HG03103 (cell line): ENCODE measurements around the gene HLCS.
"Not testable (repeated sequence)": the region's sequence is repeated elsewhere in the genome, so short reads cannot be mapped to it uniquely, and the experiment has no call there.

Source experiments
- ATAC-seq: cut with Tn5 transposase; IDR thresholded peaks from one replicate; pipeline ENCODE4 v1.9.1; 2021; ENCODE audit warnings: low read depth; ENCODE audit not compliant: unreplicated experiment

Gene HLCS

GRCh38 chr21:36966066-36966820, at the start of gene HLCS:
Gene HLCS, minus strand, starts transcription at chr21:36966669. Its CDS starts 31 bp downstream, at chr21:36966638.
- peak; percentile 76 for ATAC-seq

DNA sequence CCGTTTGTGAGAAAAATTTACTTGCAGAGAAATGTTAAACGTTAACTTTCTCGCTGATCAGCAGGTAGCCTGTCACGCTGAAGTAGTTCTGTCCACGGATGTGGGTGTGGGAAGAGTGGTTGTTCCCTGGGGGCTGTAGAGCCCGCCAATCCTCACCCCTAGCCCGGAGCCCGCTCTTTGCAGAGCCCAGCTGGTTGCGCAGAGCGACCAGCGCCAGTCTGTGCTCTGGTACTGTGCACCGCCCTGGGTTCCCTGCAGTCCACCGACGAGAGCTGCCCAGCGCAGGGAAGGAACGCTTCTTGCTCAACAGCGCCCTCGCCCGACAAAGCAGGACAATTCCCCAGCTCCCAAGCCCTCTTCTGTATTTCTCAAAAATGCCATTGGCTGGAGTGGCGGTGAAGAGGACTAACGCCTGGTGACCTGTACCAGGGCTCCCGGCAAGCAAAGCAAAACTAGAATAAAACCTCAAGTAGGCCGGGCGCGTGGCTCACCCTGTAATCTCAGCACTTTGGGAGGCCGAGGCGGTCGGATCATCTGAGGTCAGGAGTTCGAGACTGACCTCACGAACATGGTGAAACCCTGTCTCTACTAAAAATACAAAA, 43.4 kb upstream of the HLCS start:
- peak; percentile 86 for ATAC-seq

GRCh38 chr21:37008724-37009123, 42.3 kb upstream of the HLCS start:
- ATAC-seq, result no peak

GRCh38 chr21:37006486-37007291, 40.2 kb upstream of the HLCS start, which contains the start of gene RIPPLY3:
Gene RIPPLY3, plus strand, starts transcription at chr21:37006702. Its CDS starts 71 bp downstream, at chr21:37006773.
- no peak for ATAC-seq

- no peak for ATAC-seq
Measured at GRCh38 chr21:37005548-37006485, 39.3 kb upstream of the HLCS start.

DNA sequence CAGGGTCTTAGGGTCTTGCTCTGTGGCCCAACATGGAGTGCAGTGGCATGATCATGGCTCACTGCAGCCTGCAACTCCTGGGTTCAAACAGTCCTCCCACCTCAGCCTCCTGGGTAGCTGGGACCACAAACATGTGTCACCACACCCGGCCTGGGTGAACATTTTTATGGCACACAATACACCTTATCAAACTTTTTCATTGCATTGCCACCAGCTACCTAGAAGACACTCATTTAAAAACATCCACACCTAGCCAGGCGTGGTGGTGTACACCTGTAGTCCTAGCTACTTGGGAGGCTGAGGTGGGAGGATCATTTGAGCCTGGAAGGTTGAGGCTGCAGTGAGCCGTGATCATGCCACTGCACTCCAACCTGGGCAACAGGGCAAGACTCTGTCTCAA, 37.4 kb upstream of the HLCS start:
- not testable (repeated sequence) for ATAC-seq

GRCh38 chr21:37002851-37003250, 36.4 kb upstream of the HLCS start:
- ATAC-seq, result not testable (repeated sequence)

GRCh38 chr21:37001441-37001840, 35.0 kb upstream of the HLCS start:
- no peak for ATAC-seq

- ATAC-seq, result no peak
Measured at GRCh38 chr21:37000381-37000780, 33.9 kb upstream of the HLCS start.

DNA sequence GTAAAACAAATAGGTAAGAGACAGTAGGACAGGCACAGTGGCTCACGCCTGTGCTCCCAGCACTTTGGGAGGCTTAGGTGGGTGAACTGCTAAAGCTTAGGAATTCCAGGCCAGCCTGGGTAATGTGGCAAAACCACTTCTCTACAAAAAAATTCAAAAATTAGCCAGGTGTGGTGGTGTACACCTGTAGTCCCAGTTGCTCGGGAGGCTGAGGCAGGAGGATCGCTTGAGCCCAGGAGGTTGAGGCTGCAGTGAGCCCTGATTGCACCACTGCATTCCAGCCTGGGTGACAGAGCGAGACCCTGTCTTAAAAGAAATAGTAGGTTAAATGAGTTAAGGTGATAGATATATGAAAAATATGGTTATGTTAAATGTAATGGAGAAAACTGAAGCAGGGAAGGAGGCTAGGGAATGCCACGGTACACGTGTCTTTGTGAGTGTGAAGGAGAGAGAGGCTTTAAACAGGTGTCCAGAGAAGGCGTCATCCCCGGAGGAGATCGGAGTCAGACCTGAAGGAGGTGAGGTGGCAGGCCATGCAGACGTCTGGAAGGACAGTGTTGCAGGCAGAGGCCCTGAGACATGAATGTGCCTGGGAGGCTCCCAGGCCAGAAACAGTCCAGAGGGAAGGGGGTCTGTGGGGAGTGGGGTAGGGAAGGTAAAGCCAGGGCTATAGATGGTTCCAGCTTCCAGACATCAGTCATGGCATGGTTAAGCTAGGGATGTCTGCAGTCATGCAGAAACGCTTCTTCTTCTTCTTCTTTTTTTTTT, 32.8 kb upstream of the HLCS start:
- no peak for ATAC-seq

- ATAC-seq, result not testable (repeated sequence)
Measured at GRCh38 chr21:36995285-36995684, 28.8 kb upstream of the HLCS start.

- ATAC-seq, result no peak
Measured at GRCh38 chr21:36994501-36995158, 28.2 kb upstream of the HLCS start.

- no peak for ATAC-seq
Measured at GRCh38 chr21:36992671-36993070, 26.2 kb upstream of the HLCS start.

GRCh38 chr21:36990508-36991205, 24.2 kb upstream of the HLCS start:
- ATAC-seq, result no peak

DNA sequence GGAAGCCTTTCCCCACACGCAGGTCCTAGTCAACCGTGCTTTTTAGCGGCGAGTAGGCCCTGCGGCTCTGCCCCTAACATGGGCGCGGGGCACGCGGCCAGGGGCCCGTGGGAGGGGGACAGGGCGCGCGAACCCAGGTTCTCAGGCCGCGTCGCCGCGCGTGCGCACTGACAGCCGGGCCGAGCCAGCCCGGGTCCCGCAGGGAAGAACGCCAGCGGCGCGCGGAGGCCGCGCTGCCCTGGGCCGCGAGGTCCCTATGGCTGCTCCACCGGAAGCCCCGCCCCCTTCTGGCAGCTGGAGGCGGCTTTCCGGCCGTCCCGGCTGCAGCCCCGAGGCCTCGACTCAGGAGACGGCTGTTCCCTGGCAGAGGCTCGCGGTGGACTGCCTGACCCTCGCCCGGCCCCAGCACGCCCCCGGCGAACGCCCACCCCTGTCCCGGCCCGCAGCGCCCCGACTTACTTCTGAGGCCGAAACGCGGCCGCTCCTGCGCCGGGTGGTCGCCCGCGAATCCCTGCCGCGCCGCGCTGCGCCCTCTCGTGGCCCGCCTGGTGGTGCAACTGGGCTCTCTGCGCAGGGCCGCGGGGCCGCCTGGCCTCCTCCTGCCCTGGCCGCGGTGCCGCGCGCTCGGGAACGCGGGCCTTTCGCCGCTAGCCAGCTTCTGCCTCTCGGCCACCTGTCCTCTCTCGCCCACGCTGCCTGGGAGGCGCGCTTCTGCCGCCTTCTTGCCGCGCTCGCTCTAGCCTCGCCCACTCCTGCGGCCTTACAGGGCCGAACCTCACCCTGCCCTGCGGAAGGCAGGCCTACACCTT, 23.4 kb upstream of the HLCS start:
- ATAC-seq, result peak; percentile 95

- ATAC-seq, result not testable (repeated sequence)
Measured at GRCh38 chr21:36989199-36989698, 22.8 kb upstream of the HLCS start.

DNA sequence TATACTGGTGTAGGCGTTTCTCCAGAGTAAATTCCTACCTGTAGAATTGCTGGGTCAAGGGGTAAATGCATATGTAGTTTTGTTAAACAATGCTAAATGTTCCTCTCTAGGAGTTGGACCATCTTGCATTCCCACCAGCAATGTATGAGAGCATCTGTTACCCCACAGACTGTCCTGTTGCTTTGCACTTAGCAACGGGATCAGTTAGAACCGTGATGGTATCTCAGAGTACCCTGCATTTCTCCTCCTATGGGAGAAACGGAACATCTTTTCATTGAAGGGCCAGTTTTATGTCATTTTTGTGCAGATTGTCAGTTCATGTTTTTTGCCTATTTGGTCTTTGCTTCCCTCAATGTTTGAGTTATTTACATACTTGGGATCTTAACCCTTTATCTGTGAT, 22.1 kb upstream of the HLCS start:
- no peak for ATAC-seq
